HG02571 (cell line): Measurements from ENCODE around the gene SGMS1.
A peak's percentile ranks its signal among the peaks of the same experiment; 100 is the strongest.
"Not testable (repeated sequence)": the region's sequence is repeated elsewhere in the genome, so short reads cannot be mapped to it uniquely, and the experiment has no call there.

ENCODE experiments used
- ATAC-seq: cut with Tn5 transposase; IDR thresholded peaks from one replicate; pipeline ENCODE4 v1.9.1; 2021; ENCODE audit warnings: mild to moderate bottlenecking, moderate library complexity; ENCODE audit not compliant: unreplicated experiment

Gene SGMS1

DNA sequence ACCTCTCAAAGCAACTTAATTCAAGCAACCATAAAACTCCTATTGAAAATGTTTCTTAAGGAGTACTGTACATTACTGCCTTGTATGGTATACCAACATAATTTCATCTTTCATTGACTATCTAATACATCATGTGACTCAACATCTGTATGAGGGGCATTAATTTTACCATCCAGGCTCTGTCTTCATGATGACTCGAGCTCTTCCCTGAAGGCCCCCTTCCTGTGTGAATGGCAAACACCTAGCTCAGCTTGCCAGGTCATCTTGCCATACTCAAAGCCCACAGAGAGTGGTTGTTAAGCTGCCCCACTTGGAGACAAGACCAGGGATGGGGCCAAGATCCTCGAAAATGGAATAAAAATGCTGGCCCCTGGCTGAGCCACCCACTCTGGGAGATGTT lies 82.4 kb downstream of the SGMS1 start:
- ATAC-seq: no peak

DNA sequence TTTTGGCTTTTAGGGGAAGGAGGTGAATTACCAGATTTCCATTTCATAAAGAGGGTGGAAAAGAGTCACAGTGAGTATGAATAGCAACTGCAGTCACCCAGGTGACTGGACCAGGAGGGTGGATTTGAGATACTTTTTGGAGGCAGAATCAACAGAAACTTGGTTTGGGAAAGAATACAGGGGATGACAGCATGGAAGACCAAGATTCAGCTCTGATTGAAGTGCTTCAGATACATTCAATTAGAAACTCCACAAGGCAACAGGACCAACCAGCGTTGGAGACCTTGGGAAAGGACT lies 83.0 kb downstream of the SGMS1 start:
- ATAC-seq: no peak

DNA sequence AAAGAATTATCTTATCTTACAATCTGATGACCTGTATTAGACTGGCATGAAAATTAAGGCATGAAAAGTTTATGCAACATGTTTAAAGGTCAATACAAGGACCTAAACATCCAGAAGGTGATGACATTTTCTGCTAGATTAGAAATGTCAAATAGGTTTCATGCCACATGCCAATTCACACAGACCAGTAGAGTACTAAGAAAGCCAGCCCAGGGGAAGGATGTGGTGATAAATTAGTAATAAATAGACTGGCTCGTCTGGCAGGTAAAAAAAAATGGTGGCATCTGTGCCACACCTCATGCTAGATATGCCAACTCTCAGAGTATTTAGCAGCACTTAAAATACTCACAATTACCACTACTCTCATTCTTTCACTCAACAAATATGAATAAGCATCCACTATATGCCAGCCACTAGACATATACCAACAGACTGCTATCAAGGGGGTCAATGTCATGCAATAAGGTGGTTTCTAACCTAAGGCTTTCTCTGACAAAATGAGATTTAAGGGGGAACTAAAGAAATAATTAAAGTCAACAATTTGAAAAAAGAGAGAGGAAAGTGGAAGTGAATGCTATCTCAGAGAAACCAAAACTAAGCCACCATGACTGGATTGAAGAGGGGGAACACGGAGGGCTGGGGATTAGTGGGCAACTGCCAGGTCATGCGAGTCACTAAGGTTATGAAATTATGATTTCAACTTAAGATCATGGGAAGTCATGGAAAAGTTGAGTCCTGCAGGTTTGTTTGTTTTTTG lies 83.5 kb downstream of the SGMS1 start:
- peak; percentile 45 for ATAC-seq

DNA sequence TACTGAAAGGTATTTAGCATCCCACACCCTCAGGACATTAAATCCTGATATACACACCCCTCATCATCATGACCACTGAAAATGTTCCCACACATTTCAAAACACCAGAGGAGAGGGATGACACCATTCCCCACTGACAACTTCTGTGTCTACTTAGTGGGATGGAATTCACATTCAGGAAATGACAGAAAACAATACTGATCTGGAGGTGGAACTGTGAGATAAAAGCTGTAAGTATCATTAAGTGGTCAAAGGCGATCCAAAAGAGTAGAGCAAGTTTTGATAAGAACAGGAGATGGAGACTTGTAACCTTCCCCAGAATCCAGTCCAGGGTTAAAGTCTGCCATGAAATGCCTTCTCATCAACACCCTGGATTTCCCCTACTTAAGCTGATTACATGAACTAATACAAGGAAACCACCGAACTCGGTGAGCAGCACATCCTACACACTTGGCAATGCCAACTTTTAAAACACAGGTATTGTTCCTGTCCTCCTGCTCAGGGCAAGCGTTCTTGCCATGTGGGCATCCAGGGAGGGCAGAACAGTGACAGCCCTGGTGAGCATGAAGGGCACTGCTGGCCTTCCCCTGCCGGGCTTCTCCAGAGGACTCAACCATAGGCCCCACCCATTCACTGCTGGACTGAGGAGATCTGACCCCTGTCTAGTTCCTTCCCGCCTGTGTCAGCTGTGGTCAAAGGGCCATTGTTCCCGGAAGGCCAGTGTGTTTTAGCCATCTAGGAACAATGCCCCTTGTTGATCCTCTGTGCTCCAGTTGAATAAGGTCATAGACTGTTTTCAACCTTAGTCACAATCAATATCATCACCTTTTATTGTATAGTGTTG lies 85.0 kb downstream of the SGMS1 start:
- ATAC-seq: peak; percentile 36

DNA sequence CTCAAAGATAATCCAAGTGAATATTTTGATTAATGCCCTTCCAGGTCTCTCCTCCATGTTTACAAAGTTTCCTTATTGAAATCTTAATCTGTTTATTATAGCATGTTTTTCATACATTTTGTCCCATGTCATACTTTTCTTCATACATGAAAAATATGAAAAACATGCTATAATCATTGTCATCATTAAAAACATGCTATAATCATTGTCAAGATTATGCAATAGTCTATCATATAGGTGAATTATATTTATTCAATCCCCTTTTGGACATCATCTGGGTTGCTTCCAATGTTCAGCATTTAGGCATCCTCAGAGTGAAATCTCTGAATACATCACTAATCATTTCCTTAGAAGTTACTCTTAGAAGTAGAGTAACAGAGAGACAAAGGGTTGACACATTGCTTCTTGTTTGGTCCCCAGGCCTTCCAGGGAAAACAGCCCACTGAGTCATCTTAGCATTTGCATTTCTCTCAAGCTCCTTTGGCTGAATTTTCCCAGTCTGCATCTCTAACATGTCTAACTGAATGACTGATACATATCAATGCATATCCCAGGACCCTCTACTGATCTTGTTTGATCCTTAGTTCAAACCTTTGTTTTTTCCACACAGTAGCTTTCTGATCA lies 87.0 kb downstream of the SGMS1 start:
- no peak for ATAC-seq

DNA sequence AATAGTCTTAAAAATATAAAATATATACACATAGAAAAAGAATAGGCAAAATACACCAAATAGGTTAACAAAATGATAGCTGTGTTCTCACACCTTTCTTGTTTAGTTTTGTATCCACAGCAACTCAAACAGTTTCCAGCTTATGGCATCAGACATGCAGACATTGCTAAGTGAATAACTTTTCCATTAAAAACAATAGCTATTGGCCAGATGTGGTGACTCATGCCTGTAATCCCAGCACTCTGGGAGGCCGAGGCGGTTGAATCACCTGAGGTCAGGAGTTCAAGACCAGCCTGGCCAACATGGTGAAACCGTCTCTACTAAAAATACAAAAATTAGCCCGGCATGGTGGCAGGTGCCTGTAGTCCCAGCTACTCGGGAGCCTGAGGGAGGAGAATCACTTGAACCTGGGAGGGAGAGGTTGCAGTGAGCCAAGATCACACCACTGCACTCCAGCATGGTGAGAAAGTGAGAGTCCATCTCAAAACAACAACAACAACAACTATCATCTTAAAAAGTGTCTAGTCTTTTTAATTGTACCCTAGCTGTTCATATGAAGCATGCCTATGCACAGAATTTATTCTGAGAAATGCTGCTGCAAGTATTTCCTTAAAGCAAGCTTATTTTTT lies 88.9 kb downstream of the SGMS1 start:
- not testable (repeated sequence) for ATAC-seq

GRCh38 chr10:50533296-50533695 lies 90.5 kb downstream of the SGMS1 start:
- ATAC-seq: no peak

DNA sequence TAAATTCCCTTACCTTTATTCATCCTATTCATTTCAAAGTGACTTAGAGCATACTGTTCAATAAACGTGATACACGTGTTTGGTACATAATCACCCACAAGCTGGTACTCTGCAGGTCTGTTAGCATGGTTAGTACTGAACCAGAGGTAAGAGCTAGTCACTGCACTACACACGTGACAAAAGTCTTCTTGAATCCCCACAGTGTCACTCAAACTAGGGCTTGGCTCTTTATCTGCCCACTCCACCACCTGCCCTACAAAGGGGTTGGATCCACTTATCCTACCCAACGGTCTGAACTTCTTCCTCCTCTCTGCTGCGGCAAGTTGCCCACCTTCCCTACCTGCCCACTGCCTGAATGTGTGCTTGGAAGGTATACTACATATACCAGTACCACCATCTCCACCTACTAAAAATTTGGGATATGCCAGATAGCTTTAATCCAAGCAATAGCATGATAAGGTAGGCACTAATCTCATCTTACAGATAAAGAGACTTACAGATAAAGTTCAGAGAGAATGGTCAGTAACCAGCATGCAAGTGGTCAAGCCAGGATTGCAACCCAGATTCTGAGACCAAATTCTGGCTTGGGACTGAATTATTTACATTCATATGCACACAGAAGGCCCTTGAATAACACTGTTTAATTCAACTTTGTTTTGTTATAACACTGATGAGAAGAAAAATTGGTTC lies 92.2 kb downstream of the SGMS1 start:
- ATAC-seq: no peak

GRCh38 chr10:50529660-50530059 lies 94.1 kb downstream of the SGMS1 start:
- no peak for ATAC-seq

GRCh38 chr10:50528206-50528605 lies 95.5 kb downstream of the SGMS1 start:
- ATAC-seq: no peak

DNA sequence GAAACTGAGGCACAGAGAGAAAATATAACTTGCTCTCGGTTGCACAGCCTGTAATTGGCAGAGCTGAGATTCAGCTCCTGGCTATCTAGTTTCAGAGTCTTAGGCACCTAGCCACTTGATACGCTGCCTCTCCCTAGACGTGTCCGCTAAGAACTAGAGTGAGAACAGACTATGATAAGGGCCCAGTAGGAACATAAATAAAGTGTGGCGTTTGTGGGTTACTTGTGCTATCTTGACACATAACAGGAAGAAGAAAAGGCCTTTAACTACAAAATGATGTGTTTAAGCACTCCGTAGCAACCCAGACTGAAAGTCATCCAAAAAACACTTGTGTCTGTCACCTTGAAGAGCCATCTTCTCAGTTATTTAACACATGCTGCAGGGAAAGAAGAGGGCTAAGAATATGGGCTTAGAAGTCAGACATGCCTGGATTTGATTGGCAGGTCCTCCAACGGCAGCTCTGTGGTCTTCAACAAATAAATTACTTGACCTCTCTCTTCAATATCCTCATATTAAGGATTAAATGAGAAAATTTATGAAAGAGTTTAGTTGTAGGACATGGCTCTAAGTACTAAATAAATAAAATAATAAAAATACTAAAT lies 96.2 kb downstream of the SGMS1 start:
- ATAC-seq: no peak

DNA sequence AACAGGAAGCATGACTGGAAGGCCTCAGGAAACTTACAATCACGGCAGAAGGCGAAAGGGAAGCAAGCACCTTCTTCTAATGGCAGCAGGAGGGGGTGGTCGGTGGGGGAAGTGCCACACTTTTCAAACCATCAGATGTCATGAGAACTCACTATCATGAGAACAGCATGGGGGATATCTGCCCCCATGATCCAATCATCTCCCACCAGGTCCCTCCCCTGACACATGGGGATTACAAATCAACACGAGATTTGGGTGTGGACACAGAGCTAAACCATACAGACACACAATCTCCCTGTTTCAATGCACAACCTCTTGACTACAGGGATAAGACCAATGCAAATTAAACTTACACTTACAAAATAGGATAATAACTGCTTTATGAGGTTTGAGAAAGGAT lies 97.6 kb downstream of the SGMS1 start:
- no peak for ATAC-seq

DNA sequence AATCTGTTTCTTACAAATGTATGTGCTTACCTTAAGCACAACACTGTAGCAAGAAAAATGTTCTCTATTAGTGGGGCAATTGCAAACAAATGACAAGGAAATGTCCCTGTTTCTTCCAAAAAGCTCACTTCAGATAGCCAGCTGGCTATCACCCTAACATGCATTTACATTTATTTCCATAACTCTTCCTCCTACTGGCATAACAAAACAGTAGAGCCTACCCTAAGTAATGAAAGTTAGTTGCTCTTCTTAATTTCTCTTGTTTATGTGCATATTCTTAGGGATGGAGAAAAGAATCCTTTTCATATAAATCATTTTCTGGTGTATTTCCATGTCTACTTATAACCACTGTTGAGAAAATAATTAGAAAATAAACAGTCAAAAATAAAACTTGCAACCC lies 100.4 kb downstream of the SGMS1 start:
- no peak for ATAC-seq

GRCh38 chr10:50522908-50523307 lies 100.8 kb downstream of the SGMS1 start:
- no peak for ATAC-seq

DNA sequence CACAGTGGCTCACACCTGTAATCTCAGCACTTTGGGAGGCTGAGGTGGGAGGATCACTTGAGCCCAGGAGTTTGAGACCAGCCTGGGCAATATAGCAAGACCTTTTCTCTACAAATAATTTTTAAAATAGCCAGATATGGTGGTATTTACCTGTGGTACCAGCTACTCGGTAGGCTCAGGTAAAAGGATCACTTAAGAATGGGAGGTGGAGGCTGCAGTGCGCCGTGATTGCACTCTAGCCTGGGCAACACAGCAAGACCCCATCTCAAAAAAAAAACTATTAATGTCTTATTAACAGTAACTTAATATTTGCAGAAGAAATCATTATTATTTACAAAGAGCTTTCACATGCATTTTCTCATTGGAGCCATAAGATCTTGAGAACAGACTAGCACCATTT lies 103.6 kb downstream of the SGMS1 start:
- ATAC-seq: no peak

DNA sequence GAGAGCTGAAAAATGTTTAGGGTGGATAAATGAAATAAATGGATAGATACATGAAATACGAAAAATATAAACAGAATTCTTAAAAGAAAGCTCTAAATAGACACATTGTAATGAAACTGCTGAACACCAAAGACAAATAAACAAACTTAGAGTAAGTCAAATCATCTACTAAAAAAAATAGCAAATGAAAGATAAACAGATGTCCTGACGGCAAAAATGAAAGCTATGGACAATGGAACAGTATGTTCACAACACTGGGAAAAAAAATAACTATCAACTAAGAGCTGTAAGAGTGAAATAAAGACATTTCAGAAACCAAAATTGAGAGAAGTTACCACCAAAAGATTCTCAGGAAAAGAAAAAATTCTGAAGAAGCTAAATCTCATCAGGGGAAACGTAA lies 106.1 kb downstream of the SGMS1 start:
- no peak for ATAC-seq

- ATAC-seq: no peak
Measured at GRCh38 chr10:50516171-50516570, 107.6 kb downstream of the SGMS1 start.

DNA sequence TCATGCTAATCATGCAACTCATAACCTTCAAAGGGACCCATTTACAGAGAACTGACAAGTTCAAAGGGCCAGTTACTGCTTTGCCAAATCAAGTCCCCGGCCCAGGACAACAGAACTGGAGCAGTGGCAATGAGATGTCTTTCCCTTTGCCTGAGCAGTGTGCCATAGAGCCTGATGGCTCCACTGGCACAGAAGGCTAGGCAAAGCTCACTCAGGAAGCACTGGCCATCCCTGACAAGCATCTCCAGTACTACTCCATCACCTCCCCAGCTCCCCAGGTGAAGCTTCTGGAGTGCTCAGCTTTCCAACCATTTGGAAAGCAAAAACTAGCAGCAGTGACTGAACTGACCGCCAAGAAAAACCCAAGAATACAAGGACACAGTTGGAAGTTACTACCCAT lies 108.3 kb downstream of the SGMS1 start:
- no peak for ATAC-seq

DNA sequence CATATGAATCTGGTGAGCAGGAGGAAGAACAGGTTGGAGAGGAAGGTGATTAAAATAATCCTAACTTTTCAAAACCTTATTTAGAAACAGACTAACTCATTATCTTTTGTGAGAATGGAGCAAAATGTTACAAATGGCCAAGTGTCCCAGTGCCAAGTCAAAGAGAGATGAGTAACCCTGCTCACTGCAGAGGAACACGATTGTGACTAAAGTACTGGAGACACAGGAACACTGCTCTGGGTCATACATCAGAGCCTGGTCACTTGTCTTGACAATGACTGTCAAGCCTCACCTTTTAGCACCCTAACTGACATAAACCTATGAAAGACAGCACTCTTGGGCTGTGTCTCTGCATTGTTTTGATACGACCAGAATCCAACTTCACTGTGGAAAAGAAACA lies 108.8 kb downstream of the SGMS1 start:
- no peak for ATAC-seq

- no peak for ATAC-seq
Measured at GRCh38 chr10:50513956-50514355, 109.8 kb downstream of the SGMS1 start.
